H9 (cell line): Measurements from ENCODE around the gene PLSCR4. TPM values are rescaled to one million over a fixed set of nuclear protein-coding genes. Genes with fewer than 3 reads are reported as not detected.

ENCODE experiments used
- DNase-seq: peaks from one replicate; pipeline ENCODE4 v3.0.0-alpha.2; 2017
- H2AFZ ChIP-seq: one replicate; pipeline ENCODE4 v1.6.1; 2013; ENCODE audit warnings: mild to moderate bottlenecking, low read length, control low read depth, moderate library complexity
- H2AK5ac ChIP-seq: 2 replicates; pipeline ENCODE4 v1.6.1; 2013; ENCODE audit warnings: low read length, control low read depth, mixed read lengths; ENCODE audit not compliant: insufficient read length
- H2BK120ac ChIP-seq: one replicate; pipeline ENCODE4 v1.6.1; 2013; ENCODE audit warnings: low read depth, mild to moderate bottlenecking, low read length, control low read depth, inconsistent platforms; ENCODE audit not compliant: poor library complexity, severe bottlenecking
- H2BK12ac ChIP-seq: 2 replicates; pipeline ENCODE4 v1.6.1; 2013; ENCODE audit warnings: low read length, control low read depth, mixed read lengths, low read depth; ENCODE audit not compliant: insufficient read length
- H2BK15ac ChIP-seq: 2 replicates; pipeline ENCODE4 v1.6.1; 2013; ENCODE audit warnings: low read depth, low read length, control low read depth
- H2BK20ac ChIP-seq: one replicate; pipeline ENCODE4 v1.6.1; 2013; ENCODE audit warnings: low read depth, mild to moderate bottlenecking, low read length, control low read depth, inconsistent platforms; ENCODE audit not compliant: poor library complexity, severe bottlenecking
- H2BK5ac ChIP-seq: 2 replicates; pipeline ENCODE4 v1.6.1; 2013; ENCODE audit warnings: low read length, control low read depth, mixed read lengths; ENCODE audit not compliant: insufficient read length
- H3K14ac ChIP-seq: 2 replicates; pipeline ENCODE4 v1.6.1; 2013; ENCODE audit warnings: low read length, control low read depth; ENCODE audit not compliant: insufficient read depth
- H3K18ac ChIP-seq: 2 replicates; pipeline ENCODE4 v1.6.1; 2013; ENCODE audit warnings: low read depth, mild to moderate bottlenecking, mixed read lengths, low read length, control low read depth; ENCODE audit not compliant: insufficient read length
- H3K23ac ChIP-seq: 2 replicates; pipeline ENCODE4 v1.6.1; 2013; ENCODE audit warnings: low read length, control low read depth, mixed read lengths, low read depth; ENCODE audit not compliant: insufficient read length
- H3K23me2 ChIP-seq: 2 replicates; pipeline ENCODE4 v1.6.1; 2013; ENCODE audit warnings: low read depth, mild to moderate bottlenecking, mixed read lengths, low read length, control low read depth; ENCODE audit not compliant: insufficient read length, poor library complexity, severe bottlenecking
- H3K27ac ChIP-seq: 2 replicates; pipeline ENCODE4 v1.5.1; 2013; ENCODE audit warnings: low read length, control low read depth, mixed read lengths, low read depth; ENCODE audit not compliant: insufficient read length
- H3K27me3 ChIP-seq: 2 replicates; pipeline ENCODE4 v1.6.1; 2013; ENCODE audit warnings: low read length, control low read depth, inconsistent platforms; ENCODE audit not compliant: insufficient read depth
- H3K4ac ChIP-seq: 2 replicates; pipeline ENCODE4 v1.6.1; 2013; ENCODE audit warnings: low read depth, mild to moderate bottlenecking, control low read depth, inconsistent platforms, low read length, moderate library complexity
- H3K4me1 ChIP-seq: 2 replicates; pipeline ENCODE4 v1.6.1; 2013; ENCODE audit warnings: low read length, control low read depth, inconsistent platforms; ENCODE audit not compliant: insufficient read depth
- H3K4me2 ChIP-seq: 2 replicates; pipeline ENCODE4 v1.6.1; 2013; ENCODE audit warnings: low read length, control low read depth, mixed read lengths; ENCODE audit not compliant: insufficient read length, insufficient read depth
- H3K56ac ChIP-seq: 2 replicates; pipeline ENCODE4 v1.6.1; 2013; ENCODE audit warnings: low read depth, mild to moderate bottlenecking, mixed read lengths, low read length, control low read depth; ENCODE audit not compliant: insufficient read length
- H3K79me1 ChIP-seq: 2 replicates; pipeline ENCODE4 v1.6.1; 2013; ENCODE audit warnings: low read depth, mild to moderate bottlenecking, moderate library complexity, low read length, control low read depth, inconsistent platforms; ENCODE audit not compliant: insufficient read depth, poor library complexity, severe bottlenecking
- H3K79me2 ChIP-seq: 2 replicates; pipeline ENCODE4 v1.6.1; 2013; ENCODE audit warnings: low read length, control low read depth, inconsistent platforms; ENCODE audit not compliant: insufficient read depth
- H3K9ac ChIP-seq: 2 replicates; pipeline ENCODE4 v1.6.1; 2013; ENCODE audit warnings: low read length, control low read depth, mixed read lengths; ENCODE audit not compliant: insufficient read length; ENCODE audit errors: extremely low read depth
- H3K9me3 ChIP-seq: one replicate; pipeline ENCODE4 v1.6.1; 2013; ENCODE audit warnings: low read depth, low read length, inconsistent platforms; ENCODE audit not compliant: control insufficient read depth
- H3T11ph ChIP-seq: one replicate; pipeline ENCODE4 v1.6.1; 2013; ENCODE audit warnings: mild to moderate bottlenecking, low read length, control low read depth, inconsistent platforms
- H4K20me1 ChIP-seq: one replicate; pipeline ENCODE4 v1.6.1; 2013; ENCODE audit not compliant: control insufficient read depth, insufficient read length, insufficient read depth
- H4K5ac ChIP-seq: 2 replicates; pipeline ENCODE4 v1.6.1; 2013; ENCODE audit warnings: low read depth, mild to moderate bottlenecking, mixed read lengths, low read length, control low read depth; ENCODE audit not compliant: insufficient read length
- H4K8ac ChIP-seq: replicated peaks from 2 replicates; pipeline ENCODE4 v1.6.1; 2013; ENCODE audit warnings: low read length, control low read depth, mixed read lengths, low read depth; ENCODE audit not compliant: insufficient read length
- H4K91ac ChIP-seq: 2 replicates; pipeline ENCODE4 v1.6.1; 2013; ENCODE audit warnings: low read depth, mild to moderate bottlenecking, moderate library complexity, mixed read lengths, low read length, control low read depth; ENCODE audit not compliant: insufficient read length
- H3K27ac Mint-ChIP-seq, 3 experiments: 2 replicates in 2 of 3; 3 replicates in 1 of 3; pipeline ENCODE4 v1.8.0; 2020 to 2021; ENCODE audit warnings: mixed read lengths in 3 of 3, mild to moderate bottlenecking in 1 of 3, moderate library complexity in 1 of 3
- H3K27me3 Mint-ChIP-seq: 2 replicates; pipeline ENCODE4 v1.8.0; 2021; ENCODE audit warnings: low read depth, mild to moderate bottlenecking, moderate library complexity, mixed read lengths
- H3K36me3 Mint-ChIP-seq, 3 experiments: 2 replicates in 2 of 3; 3 replicates in 1 of 3; pipeline ENCODE4 v1.8.0; 2020 to 2021; ENCODE audit warnings: low read depth in 3 of 3, mixed read lengths in 3 of 3; ENCODE audit not compliant: insufficient read depth in 1 of 3
- H3K4me1 Mint-ChIP-seq, 2 experiments: 2 replicates each; pipeline ENCODE4 v1.8.0; 2020; ENCODE audit warnings: mixed read lengths in 2 of 2
- H3K4me3 Mint-ChIP-seq, 2 experiments: 2 replicates in 1 of 2; 3 replicates in 1 of 2; pipeline ENCODE4 v1.8.0; 2020 to 2021; ENCODE audit warnings: mild to moderate bottlenecking in 2 of 2, mixed read lengths in 2 of 2, moderate library complexity in 1 of 2
- H3K9me3 Mint-ChIP-seq, 2 experiments: 2 replicates in 1 of 2; 3 replicates in 1 of 2; pipeline ENCODE4 v1.8.0; 2020; ENCODE audit warnings: mild to moderate bottlenecking in 2 of 2, mixed read lengths in 2 of 2, moderate library complexity in 1 of 2
- CTCF ChIP-seq: fragments of 200-600 bp; sonication (generic); conservative IDR thresholded peaks from 3 replicates; pipeline ENCODE4 v1.8.0; 2021; ENCODE audit warnings: antibody characterized with exemption, mild to moderate bottlenecking
- whole genome bisulfite sequencing: extraction: QIAGEN DNeasy Blood & Tissue Kit; methylation state at CpG from one replicate; pipeline ENCODE4 v1.1.7; 2013; ENCODE audit warnings: missing lambda C conversion rate, low lambda C conversion rate, mixed read lengths; ENCODE audit not compliant: insufficient read length; ENCODE audit errors: extremely low coverage; 5-methylcytosine and 5-hydroxymethylcytosine counted together
- total RNA-seq: library from RNA; stranded (reverse); gene quantifications from 2 replicates; pipeline ENCODE4 v1.2.1, GENCODE V29; 2021

Gene PLSCR4
- total RNA-seq, 1 experiment from 2014 or later, result 1.2 TPM

GRCh38 chr3:146160321-146160963, 90.5 kb downstream of the PLSCR4 start:
- H2AFZ ChIP-seq, result no peak overlapping the region

More at GRCh38 chr3:146160321-146160963, 90.5 kb downstream of the PLSCR4 start:
- Histone ChIP-seq H3K23ac (no peak overlapping the region), H2BK15ac (no peak overlapping the region), H3K4me2 (peak overlapping the region; percentile 78), H2BK12ac (no peak overlapping the region), H3K4ac (no peak overlapping the region), H3T11ph (no peak overlapping the region), H3K27me3 (no peaks in the 10 kb centered on the region), H3K14ac (peak overlapping the region; percentile 49), H4K91ac (no peak overlapping the region), H3K4me1 (peaks cover 5% of the 10 kb centered on the region; the same call in 1 of the 2 replicates), H2BK20ac (no peak overlapping the region), H3K23me2 (no peaks in the 10 kb centered on the region), H2BK5ac (no peak overlapping the region), H4K5ac (no peak overlapping the region), H3K18ac (peak overlapping the region; percentile 20), H3K56ac (no peak overlapping the region), H2AK5ac (no peak overlapping the region), H4K8ac (no peak overlapping the region), H2BK120ac (no peak overlapping the region), H3K79me2 (no peaks in the 10 kb centered on the region; the same call in 1 of the 2 replicates), H3K79me1 (no peaks in the 10 kb centered on the region), H3K27ac (peak overlapping the region; percentile 49), H3K9ac (peak overlapping the region; percentile 63), H3K9me3 (no peaks in the 10 kb centered on the region), H4K20me1 (no peaks in the 10 kb centered on the region)
- WGBS, result no CpG with 5 or more reads among the region's 35 CpGs
- peak; percentile 85 for DNase-seq
- H3K4me3 Mint-ChIP-seq, result peak overlapping the region; percentile 80 to 88
- H3K27ac Mint-ChIP-seq, result peak overlapping the region; percentile 85 to 93 (median 92)
- peaks cover 27 to 46% of the 10 kb centered on the region in 2 experiments for H3K4me1 Mint-ChIP-seq
- H3K36me3 Mint-ChIP-seq, result no peaks in the 10 kb centered on the region; a peak in 1 of 7 replicates
- TF ChIP-seq CTCF, result peak; percentile 63; the same call in 2 of the 3 replicates
- H3K27me3 Mint-ChIP-seq, result peaks cover 16% of the 10 kb centered on the region
- no peaks in the 10 kb centered on the region for H3K9me3 Mint-ChIP-seq
